Immature natural killer cell (primary cell): Measurements from ENCODE around the gene LRIT1. TPM values are rescaled to one million over a fixed set of nuclear protein-coding genes. Genes with fewer than 3 reads are reported as not detected.

Source experiments
- DNase-seq, 3 donors: peaks; one replicate each; pipeline ENCODE4 v3.0.0; 2022; ENCODE audit warnings: mixed read lengths in 1 of 3
- H3K27ac Mint-ChIP-seq, 6 donors: one replicate each; pipeline ENCODE4 v1.8.0; 2020; ENCODE audit warnings: mixed read lengths in 6 of 6, mild to moderate bottlenecking in 5 of 6, inconsistent platforms in 4 of 6, moderate library complexity in 3 of 6
- H3K27me3 Mint-ChIP-seq, 3 donors: one replicate each; pipeline ENCODE4 v1.8.0; 2020 to 2021; ENCODE audit warnings: low read depth in 3 of 3, mild to moderate bottlenecking in 3 of 3, mixed read lengths in 3 of 3, moderate library complexity in 3 of 3, inconsistent platforms in 1 of 3
- H3K36me3 Mint-ChIP-seq, 3 donors: one replicate each; pipeline ENCODE4 v1.8.0; 2020; ENCODE audit warnings: mixed read lengths in 3 of 3, inconsistent platforms in 2 of 3, mild to moderate bottlenecking in 2 of 3
- H3K4me1 Mint-ChIP-seq, 2 donors: one replicate each; pipeline ENCODE4 v1.8.0; 2020; ENCODE audit warnings: inconsistent platforms in 2 of 2, mild to moderate bottlenecking in 2 of 2, mixed read lengths in 2 of 2, moderate library complexity in 1 of 2
- H3K4me3 Mint-ChIP-seq, 5 donors: one replicate each; pipeline ENCODE4 v1.8.0; 2020; ENCODE audit warnings: mild to moderate bottlenecking in 5 of 5, mixed read lengths in 5 of 5, inconsistent platforms in 3 of 5, moderate library complexity in 3 of 5
- H3K9me3 Mint-ChIP-seq, 6 donors: one replicate each; pipeline ENCODE4 v1.8.0; 2020; ENCODE audit warnings: mild to moderate bottlenecking in 6 of 6, mixed read lengths in 6 of 6, inconsistent platforms in 4 of 6, moderate library complexity in 3 of 6
- polyA plus RNA-seq, 3 donors: library from polyadenylated mRNA; unstranded; fragments of 300-500 nt; fragmentation: Illumina TruSeq; gene quantifications; one replicate each; pipeline ENCODE4 v1.2.3, GENCODE V29; 2021

Gene LRIT1
- polyA plus RNA-seq, 3 donors from 2014 or later = not detected

DNA sequence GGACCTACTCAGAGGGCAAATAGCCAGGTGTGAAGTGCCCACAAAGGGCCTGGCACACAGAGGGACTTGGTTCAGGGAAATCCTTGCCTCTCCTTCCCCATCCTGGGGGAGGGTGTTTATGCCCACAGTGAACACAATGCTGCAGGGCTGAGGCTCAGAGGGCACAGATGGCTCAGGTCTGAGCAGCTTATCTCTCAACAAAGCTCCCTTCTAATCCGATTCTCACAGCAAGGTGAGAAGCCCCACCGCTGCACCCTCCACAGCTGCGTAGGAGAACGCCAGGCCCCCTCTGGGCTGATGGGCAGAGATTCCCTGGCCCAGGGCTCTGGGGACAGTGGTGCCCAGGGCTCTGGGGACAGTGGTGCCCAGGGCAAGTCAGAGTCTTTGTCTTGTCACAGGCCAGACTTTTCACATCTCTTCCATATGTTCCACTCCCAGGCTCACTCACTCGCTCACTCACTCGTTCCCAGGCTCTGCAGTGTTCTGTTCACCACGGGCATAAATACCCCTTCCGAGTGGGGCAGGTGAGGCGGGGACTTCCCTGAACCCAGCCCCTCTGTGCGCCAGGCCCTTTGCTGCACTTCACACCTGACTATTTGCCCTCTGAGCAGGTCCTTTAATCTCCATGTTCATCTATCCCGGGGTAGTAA lies 55.7 kb downstream of the LRIT1 start:
- H3K27ac Mint-ChIP-seq = no peak overlapping the region
- H3K4me3 Mint-ChIP-seq = no peak overlapping the region
- no peaks in the 10 kb centered on the region for H3K9me3 Mint-ChIP-seq
- no peaks in the 10 kb centered on the region for H3K36me3 Mint-ChIP-seq
- DNase-seq = no peak
- H3K4me1 Mint-ChIP-seq = peaks cover 12 to 16% of the 10 kb centered on the region in 2 donors
- peaks cover 0 to 8% (median 2%) of the 10 kb centered on the region in 3 donors for H3K27me3 Mint-ChIP-seq

DNA sequence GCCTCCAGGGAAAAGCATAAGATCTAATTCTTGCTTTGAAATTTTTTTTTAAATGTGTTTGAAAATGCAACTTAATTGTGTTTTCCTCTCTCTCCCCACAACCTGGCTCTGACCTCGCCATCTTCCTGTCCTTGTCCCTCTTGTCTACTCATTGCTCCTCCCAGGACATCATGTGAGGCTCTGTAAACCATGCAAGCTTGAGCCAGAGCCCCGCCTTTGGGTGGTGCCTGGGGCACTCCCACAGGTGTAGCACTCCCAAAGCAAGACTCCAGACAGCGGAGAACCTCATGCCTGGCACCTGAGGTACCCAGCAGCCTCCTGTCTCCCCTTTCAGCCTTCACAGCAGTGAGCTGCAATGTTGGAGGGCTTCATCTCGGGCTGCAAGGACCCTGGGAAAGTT lies 56.8 kb downstream of the LRIT1 start:
- peak overlapping the region in 2 of 6 donors; percentile 33 to 36 for H3K27ac Mint-ChIP-seq
- no peak for DNase-seq
- H3K4me3 Mint-ChIP-seq = no peak overlapping the region
- peaks cover 0 to 5% (median 2%) of the 10 kb centered on the region in 3 donors for H3K27me3 Mint-ChIP-seq
- H3K36me3 Mint-ChIP-seq = no peaks in the 10 kb centered on the region
- H3K9me3 Mint-ChIP-seq = no peaks in the 10 kb centered on the region
- peaks cover 8 to 10% of the 10 kb centered on the region in 2 donors for H3K4me1 Mint-ChIP-seq

- no peak overlapping the region for H3K4me3 Mint-ChIP-seq
- peaks cover 0 to 2% (median 0%) of the 10 kb centered on the region in 3 donors for H3K27me3 Mint-ChIP-seq
- no peak for DNase-seq
- H3K27ac Mint-ChIP-seq = peak overlapping the region in 1 of 6 donors; percentile 1
- H3K36me3 Mint-ChIP-seq = no peaks in the 10 kb centered on the region
- H3K4me1 Mint-ChIP-seq = peaks cover 8 to 10% of the 10 kb centered on the region in 2 donors
- H3K9me3 Mint-ChIP-seq = no peaks in the 10 kb centered on the region
Measured at GRCh38 chr10:84181631-84182030, 59.7 kb downstream of the LRIT1 start.

Other genes starting within 250 kb of the LRIT1 start
- gene GHITM, start 102.0 kb downstream of the LRIT1 start, polyA plus RNA-seq = 100 to 1,000 TPM; 299 to 699 (median 342) TPM
- not detected for gene GPR15LG, start 67.7 kb downstream of the LRIT1 start, polyA plus RNA-seq
- 1 to 10 TPM in 2 of 3 donors, under 1 TPM in 1; 0.27 to 5.9 (median 4.1) TPM for gene CDHR1, start 47.0 kb downstream of the LRIT1 start, polyA plus RNA-seq
- gene LRIT2, start 16.0 kb downstream of the LRIT1 start, polyA plus RNA-seq = not detected
- not detected for gene RGR, start 3.5 kb upstream of the LRIT1 start, polyA plus RNA-seq
- 100 to 1,000 TPM in 2 of 3 donors, 10 to 100 TPM in 1; 81.3 to 118 (median 103) TPM for gene CCSER2, start 87.0 kb upstream of the LRIT1 start, polyA plus RNA-seq